ENCODE results near the gene PHF14.
A peak's percentile ranks its signal among the peaks of the same experiment; 100 is the strongest.
"Not testable (repeated sequence)": the region's sequence is repeated elsewhere in the genome, so short reads cannot be mapped to it uniquely, and the experiment has no call there.

PHF14 gene

GRCh38 chr7:10972174-10972573, 1.5 kb upstream of the PHF14 start:
- no peak for TF ChIP-seq CTCF (IDR thresholded peaks at IDR 0.05; ENCODE audit: extremely low read depth, insufficient read depth, missing control alignments)
- in situ Hi-C loops (cut with MboI; ENCODE audit: low pct_unique_long_range_greater_than_20kb, low sequenced_read_pairs, unreplicated experiment) = no loop called here
- DNase-seq (ENCODE audit: low spot score) = no peak

GRCh38 chr7:10973942-10974911, 555 bp downstream of the PHF14 start:
- in situ Hi-C loops (cut with MboI; ENCODE audit: low pct_unique_long_range_greater_than_20kb, low sequenced_read_pairs, unreplicated experiment) = no loop called here
- no peak for TF ChIP-seq CTCF (IDR thresholded peaks at IDR 0.05; ENCODE audit: extremely low read depth, insufficient read depth, missing control alignments)
- peak; percentile 27 for DNase-seq (ENCODE audit: low spot score)

GRCh38 chr7:10977113-10977512, 3.4 kb downstream of the PHF14 start:
- TF ChIP-seq CTCF (IDR thresholded peaks at IDR 0.05; ENCODE audit: extremely low read depth, insufficient read depth, missing control alignments) = no peak
- no peak for DNase-seq (ENCODE audit: low spot score)
- in situ Hi-C loops (cut with MboI; ENCODE audit: low pct_unique_long_range_greater_than_20kb, low sequenced_read_pairs, unreplicated experiment) = no loop called here

GRCh38 chr7:10981317-10981716, 7.6 kb downstream of the PHF14 start:
- DNase-seq (ENCODE audit: low spot score) = no peak
- in situ Hi-C loops (cut with MboI; ENCODE audit: low pct_unique_long_range_greater_than_20kb, low sequenced_read_pairs, unreplicated experiment) = no loop called here
- no peak for TF ChIP-seq CTCF (IDR thresholded peaks at IDR 0.05; ENCODE audit: extremely low read depth, insufficient read depth, missing control alignments)

GRCh38 chr7:10990748-10991147, 17.1 kb downstream of the PHF14 start:
- DNase-seq (ENCODE audit: low spot score); in situ Hi-C loops (cut with MboI; ENCODE audit: low pct_unique_long_range_greater_than_20kb, low sequenced_read_pairs, unreplicated experiment): not testable (repeated sequence)

- in situ Hi-C loops (cut with MboI; ENCODE audit: low pct_unique_long_range_greater_than_20kb, low sequenced_read_pairs, unreplicated experiment); DNase-seq (ENCODE audit: low spot score): not testable (repeated sequence)
Observed at GRCh38 chr7:10995482-10996166, 22.0 kb downstream of the PHF14 start.

GRCh38 chr7:10998996-10999757, 25.5 kb downstream of the PHF14 start:
- in situ Hi-C loops (cut with MboI; ENCODE audit: low pct_unique_long_range_greater_than_20kb, low sequenced_read_pairs, unreplicated experiment) = no loop called here
- DNase-seq (ENCODE audit: low spot score) = no peak
- TF ChIP-seq CTCF (IDR thresholded peaks at IDR 0.05; ENCODE audit: extremely low read depth, insufficient read depth, missing control alignments) = no peak
